Prostate gland (tissue), 2 donors: ENCODE results near the gene UBE2R2. TPM values are rescaled to one million over a fixed set of nuclear protein-coding genes. Genes with fewer than 3 reads are reported as not detected.

ENCODE experiments used
- DNase-seq: peaks from one replicate; pipeline ENCODE4 v3.0.0-alpha.2; 2019; ENCODE audit warnings: low spot score
- H3K27ac ChIP-seq, 2 donors: fragments of 200-600 bp; sonication (generic); 2 replicates each; pipeline ENCODE4 v1.5.1; 2017 to 2019
- H3K27me3 ChIP-seq: fragments of 200-600 bp; sonication (generic); replicated peaks from 2 replicates; pipeline ENCODE4 v1.5.1; 2019; ENCODE audit not compliant: insufficient read depth
- H3K36me3 ChIP-seq, 2 donors: fragments of 200-600 bp; sonication (generic); 1 replicate in 1 of 2; 2 replicates in 1 of 2; pipeline versions ENCODE4 v1.5.1 to v1.8.1; 2017 to 2019
- H3K4me1 ChIP-seq: fragments of 200-600 bp; sonication (generic); replicated peaks from 2 replicates; pipeline ENCODE4 v1.5.1; 2019
- H3K4me3 ChIP-seq, 2 donors: fragments of 200-600 bp; sonication (generic); 2 replicates each; pipeline ENCODE4 v1.5.1; 2017 to 2019
- H3K9me3 ChIP-seq: fragments of 200-600 bp; sonication (generic); 2 replicates; pipeline ENCODE4 v1.5.1; 2017
- CTCF ChIP-seq, 4 experiments: fragments of 200-600 bp in 2 of 4; fragments of 450-650 bp in 2 of 4; sonication (generic) in 2 of 4; IDR thresholded peaks; 1 replicate in 3 of 4; 2 replicates in 1 of 4; pipeline ENCODE4 v1.5.1; 2016 to 2019; ENCODE audit warnings: antibody characterized with exemption in 4 of 4, mild to moderate bottlenecking in 2 of 4, moderate library complexity in 2 of 4
- POLR2A ChIP-seq: fragments of 450-650 bp; IDR thresholded peaks from one replicate; pipeline ENCODE4 v1.6.1; 2016; ENCODE audit warnings: antibody characterized with exemption, mild to moderate bottlenecking
- POLR2AphosphoS5 ChIP-seq: sonication (generic); formaldehyde crosslinking; IDR thresholded peaks from one replicate; pipeline ENCODE4 v1.6.1; 2017; ENCODE audit warnings: antibody characterized with exemption
- WGBS: methylation state at CpG from one replicate; pipeline ENCODE4 v1.1.5; 2018; 5-methylcytosine and 5-hydroxymethylcytosine counted together
- intact Hi-C: fragments of 100-400 bp; cut with DNase I; formaldehyde crosslinking; loops from one replicate; pipeline ENCODE4 v1.14.2; 2022
- total RNA-seq, 2 donors: library from RNA; depleted of rRNA; stranded (reverse); fragments of >200 nt; gene quantifications; one replicate each; pipeline ENCODE4 v1.1.0, GENCODE V29; 2016

Gene UBE2R2
- total RNA-seq, 2 donors from 2014 or later = 25.6 to 42.7 TPM

- peaks cover 5% of the 10 kb centered on the region for H3K4me1 ChIP-seq
- no peak for DNase-seq
- H3K27me3 ChIP-seq = no peaks in the 10 kb centered on the region
- TF ChIP-seq POLR2AphosphoS5 = no peak
- no peak for TF ChIP-seq CTCF (IDR thresholded peaks at IDR 0.05)
- TF ChIP-seq POLR2A = no peak
- H3K36me3 ChIP-seq = no peaks in the 10 kb centered on the region
- H3K27ac ChIP-seq = peak overlapping the region in 1 of 2 donors; percentile 10
- intact Hi-C loops = no loop called here
- no peak overlapping the region for H3K4me3 ChIP-seq
- WGBS = 74% methylated on average over 10 of the region's 10 CpGs
- no peaks in the 10 kb centered on the region for H3K9me3 ChIP-seq
Observed at GRCh38 chr9:33877727-33878489, 60.9 kb downstream of the UBE2R2 start.

- peak; percentile 49 for DNase-seq
- TF ChIP-seq CTCF (IDR thresholded peaks at IDR 0.05) (no peak), POLR2AphosphoS5 (peak; percentile 53), POLR2A (no peak)
- H3K27ac ChIP-seq = peak overlapping the region in 1 of 2 donors; percentile 55
- H3K27me3 ChIP-seq = no peaks in the 10 kb centered on the region
- peaks cover 5% of the 10 kb centered on the region for H3K4me1 ChIP-seq
- WGBS = 68% methylated on average over 7 of the region's 7 CpGs
- no peak overlapping the region for H3K4me3 ChIP-seq
- no peaks in the 10 kb centered on the region for H3K36me3 ChIP-seq
- intact Hi-C loops = no loop called here
- no peaks in the 10 kb centered on the region for H3K9me3 ChIP-seq
Observed at GRCh38 chr9:33878691-33879366, 61.9 kb downstream of the UBE2R2 start.

- Histone ChIP-seq H3K27me3 (no peaks in the 10 kb centered on the region), H3K4me3 (no peak overlapping the region), H3K27ac (no peak overlapping the region), H3K4me1 (peaks cover 10% of the 10 kb centered on the region), H3K36me3 (no peaks in the 10 kb centered on the region), H3K9me3 (no peaks in the 10 kb centered on the region)
- intact Hi-C loops = no loop called here
- no peak for DNase-seq
- 96% methylated on average over 8 of the region's 8 CpGs for WGBS
- TF ChIP-seq POLR2A = no peak
- no peak for TF ChIP-seq POLR2AphosphoS5
- no peak for TF ChIP-seq CTCF (IDR thresholded peaks at IDR 0.05)
Observed at GRCh38 chr9:33880211-33881089, 63.5 kb downstream of the UBE2R2 start.

GRCh38 chr9:33881635-33882034 lies 64.7 kb downstream of the UBE2R2 start:
- TF ChIP-seq POLR2AphosphoS5 (no peak), CTCF (IDR thresholded peaks at IDR 0.05) (no peak), POLR2A (no peak)
- no peak overlapping the region for H3K27ac ChIP-seq
- H3K9me3 ChIP-seq = no peaks in the 10 kb centered on the region
- H3K36me3 ChIP-seq = no peaks in the 10 kb centered on the region
- intact Hi-C loops = no loop called here
- H3K4me1 ChIP-seq = peaks cover 10% of the 10 kb centered on the region
- no peak overlapping the region for H3K4me3 ChIP-seq
- WGBS = 29% methylated on average over 1 of the region's 1 CpG
- H3K27me3 ChIP-seq = no peaks in the 10 kb centered on the region
- no peak for DNase-seq
